Neural crest cell (in vitro differentiated cells): ENCODE measurements around the gene GIGYF2. TPM values are rescaled to one million over a fixed set of nuclear protein-coding genes. Genes with fewer than 3 reads are reported as not detected.
"Not testable (repeated sequence)": the region's sequence is repeated elsewhere in the genome, so short reads cannot be mapped to it uniquely, and the experiment has no call there.

Source experiments
- DNase-seq: peaks from one replicate; pipeline ENCODE4 v3.0.0; 2021; ENCODE audit warnings: low read depth, mixed read lengths, low spot score
- H3K27ac Mint-ChIP-seq: one replicate; pipeline ENCODE4 v1.8.0; 2021; ENCODE audit warnings: mild to moderate bottlenecking, mixed read lengths; ENCODE audit not compliant: unreplicated experiment
- H3K27me3 Mint-ChIP-seq: 2 replicates; pipeline ENCODE4 v1.8.0; 2021; ENCODE audit warnings: low read depth, mild to moderate bottlenecking, mixed read lengths
- H3K36me3 Mint-ChIP-seq: 2 replicates; pipeline ENCODE4 v1.8.0; 2021; ENCODE audit warnings: low read depth, mild to moderate bottlenecking, mixed read lengths
- H3K4me1 Mint-ChIP-seq: 2 replicates; pipeline ENCODE4 v1.8.0; 2021; ENCODE audit warnings: mixed read lengths
- H3K4me3 Mint-ChIP-seq: one replicate; pipeline ENCODE4 v1.8.0; 2021; ENCODE audit warnings: mild to moderate bottlenecking, mixed read lengths
- H3K9me3 Mint-ChIP-seq: 2 replicates; pipeline ENCODE4 v1.8.0; 2021; ENCODE audit warnings: mixed read lengths
- CTCF ChIP-seq: fragments of 200-600 bp; sonication (generic); conservative IDR thresholded peaks from 2 replicates; pipeline ENCODE4 v1.5.0; 2021; ENCODE audit warnings: antibody characterized with exemption, mild to moderate bottlenecking
- total RNA-seq: library from RNA; stranded (reverse); gene quantifications from 2 replicates; pipeline ENCODE4 v1.2.1, GENCODE V29; 2021

Gene GIGYF2
- total RNA-seq, 1 donor from 2014 or later, result 70.3 TPM

GRCh38 chr2:232846055-232846454, 148.9 kb downstream of the GIGYF2 start:
- no peak for DNase-seq
- Mint-ChIP-seq H3K4me1 (no peaks in the 10 kb centered on the region), H3K27me3 (no peaks in the 10 kb centered on the region), H3K4me3 (no peak overlapping the region), H3K36me3 (peaks cover 3% of the 10 kb centered on the region), H3K9me3 (no peaks in the 10 kb centered on the region), H3K27ac (no peak overlapping the region)
- no peak for TF ChIP-seq CTCF

- TF ChIP-seq CTCF, result no peak
- Mint-ChIP-seq H3K4me1 (no peaks in the 10 kb centered on the region), H3K4me3 (no peak overlapping the region), H3K27me3 (no peaks in the 10 kb centered on the region), H3K27ac (peak overlapping the region; percentile 23), H3K36me3 (peaks cover 3% of the 10 kb centered on the region), H3K9me3 (no peaks in the 10 kb centered on the region)
- DNase-seq, result no peak
Measured at GRCh38 chr2:232850039-232850438, 152.9 kb downstream of the GIGYF2 start.

- H3K4me1 Mint-ChIP-seq, DNase-seq, H3K4me3 Mint-ChIP-seq, H3K27me3 Mint-ChIP-seq, H3K27ac Mint-ChIP-seq, H3K9me3 Mint-ChIP-seq, H3K36me3 Mint-ChIP-seq: not testable (repeated sequence)
Measured at GRCh38 chr2:232852081-232852480, 154.9 kb downstream of the GIGYF2 start.

- Mint-ChIP-seq H3K36me3 (peaks cover 3% of the 10 kb centered on the region), H3K4me3 (no peak overlapping the region), H3K27me3 (no peaks in the 10 kb centered on the region), H3K4me1 (no peaks in the 10 kb centered on the region), H3K9me3 (no peaks in the 10 kb centered on the region), H3K27ac (no peak overlapping the region)
- no peak for TF ChIP-seq CTCF
- DNase-seq, result no peak
Measured at GRCh38 chr2:232852676-232853075, 155.5 kb downstream of the GIGYF2 start.

GRCh38 chr2:232854082-232854481, 157.0 kb downstream of the GIGYF2 start:
- H3K27me3 Mint-ChIP-seq, result no peaks in the 10 kb centered on the region
- no peak for TF ChIP-seq CTCF
- H3K36me3 Mint-ChIP-seq, result peaks cover 7% of the 10 kb centered on the region
- H3K4me1 Mint-ChIP-seq, result no peaks in the 10 kb centered on the region
- no peak overlapping the region for H3K27ac Mint-ChIP-seq
- H3K4me3 Mint-ChIP-seq, result no peak overlapping the region
- DNase-seq, result no peak
- H3K9me3 Mint-ChIP-seq, result no peaks in the 10 kb centered on the region

GRCh38 chr2:232857158-232857563, 160.0 kb downstream of the GIGYF2 start:
- no peak for DNase-seq
- Mint-ChIP-seq H3K4me1 (no peaks in the 10 kb centered on the region), H3K4me3 (no peak overlapping the region), H3K36me3 (peaks cover 22% of the 10 kb centered on the region), H3K9me3 (no peaks in the 10 kb centered on the region), H3K27ac (no peak overlapping the region), H3K27me3 (no peaks in the 10 kb centered on the region)
- TF ChIP-seq CTCF, result no peak
